HCT116 (cell line): ENCODE data around the gene PVALEF.

ENCODE experiments used
- CTCF ChIP-seq, 3 experiments: fragments of 200-600 bp in 1 of 3; sonication (generic) in 1 of 3; IDR thresholded peaks in 2 of 3; conservative IDR thresholded peaks in 1 of 3; 2 replicates each; pipeline ENCODE4 v1.5.1; 2012 to 2017; ENCODE audit warnings: low read depth in 2 of 3, low read length in 2 of 3, antibody characterized with exemption in 1 of 3, borderline replicate concordance in 1 of 3, control low read depth in 1 of 3, mild to moderate bottlenecking in 1 of 3, mixed read lengths in 1 of 3, mixed run types in 1 of 3, moderate library complexity in 1 of 3; ENCODE audit not compliant: insufficient read depth in 1 of 3
- ELF1 ChIP-seq: IDR thresholded peaks from 2 replicates; pipeline ENCODE4 v1.6.1; 2012; ENCODE audit warnings: low read depth, borderline replicate concordance
- MAX ChIP-seq: IDR thresholded peaks from 2 replicates; pipeline ENCODE4 v1.6.1; 2012
- POLR2AphosphoS5 ChIP-seq: IDR thresholded peaks from 2 replicates; pipeline ENCODE4 v1.6.1; 2011; ENCODE audit warnings: mild to moderate bottlenecking, low read depth, low read length, moderate library complexity
- RAD21 ChIP-seq: IDR thresholded peaks from 2 replicates; pipeline ENCODE4 v1.6.1; 2012; ENCODE audit warnings: low read depth, mild to moderate bottlenecking

- no peak for TF ChIP-seq POLR2AphosphoS5
- no peak for TF ChIP-seq RAD21
- TF ChIP-seq CTCF (IDR thresholded peaks at IDR 0.05 in 2 of 3, conservative IDR thresholded peaks at IDR 0.05 in 1 of 3; ENCODE audit: borderline replicate concordance in 1 of 3, insufficient read depth in 1 of 3, low read depth in 2 of 3, low read length in 2 of 3) = no peak
- no peak for TF ChIP-seq MAX
- TF ChIP-seq ELF1 = no peak
Observed at GRCh38 chr17:81231121-81231645, 65.9 kb downstream of the PVALEF start.
